Duodenal mucosa (tissue), 2 donors: ENCODE data around the gene SLX4.

Experiments used
- H3K27ac ChIP-seq: one replicate; pipeline ENCODE4 v1.7.0; 2013; ENCODE audit warnings: low read depth, low read length
- H3K27me3 ChIP-seq, 2 donors: one replicate each; pipeline ENCODE4 v1.7.0; 2013; ENCODE audit warnings: low read length in 2 of 2, control low read depth in 1 of 2; ENCODE audit not compliant: insufficient read depth in 2 of 2, control insufficient read depth in 1 of 2
- H3K36me3 ChIP-seq, 2 donors: one replicate each; pipeline ENCODE4 v1.7.0; 2013; ENCODE audit warnings: low read length in 2 of 2, control low read depth in 1 of 2; ENCODE audit not compliant: insufficient read depth in 2 of 2, control insufficient read depth in 1 of 2
- H3K4me1 ChIP-seq, 2 donors: one replicate each; pipeline ENCODE4 v1.7.0; 2013; ENCODE audit warnings: low read length in 2 of 2, control low read depth in 1 of 2; ENCODE audit not compliant: insufficient read depth in 2 of 2, control insufficient read depth in 1 of 2
- H3K4me3 ChIP-seq, 2 donors: one replicate each; pipeline ENCODE4 v1.7.0; 2013; ENCODE audit warnings: low read length in 2 of 2, low read depth in 1 of 2
- H3K9ac ChIP-seq, 2 donors: one replicate each; pipeline ENCODE4 v1.7.0; 2013; ENCODE audit warnings: low read length in 2 of 2, low read depth in 1 of 2
- H3K9me3 ChIP-seq, 2 donors: one replicate each; pipeline ENCODE4 v1.7.0; 2013; ENCODE audit warnings: low read length in 2 of 2, control low read depth in 1 of 2; ENCODE audit not compliant: control insufficient read depth in 1 of 2

Gene SLX4

GRCh38 chr16:3591436-3591803 is 20.0 kb downstream of the SLX4 start:
- no peaks in the 10 kb centered on the region for H3K27me3 ChIP-seq
- H3K27ac ChIP-seq: no peak overlapping the region
- no peak overlapping the region for H3K4me3 ChIP-seq
- no peaks in the 10 kb centered on the region for H3K4me1 ChIP-seq
- no peak overlapping the region for H3K9ac ChIP-seq
- peaks cover 12 to 29% of the 10 kb centered on the region in 2 donors for H3K36me3 ChIP-seq
- no peaks in the 10 kb centered on the region for H3K9me3 ChIP-seq

GRCh38 chr16:3590736-3591435 is 20.5 kb downstream of the SLX4 start:
- peaks cover 12 to 27% of the 10 kb centered on the region in 2 donors for H3K36me3 ChIP-seq
- no peaks in the 10 kb centered on the region for H3K27me3 ChIP-seq
- H3K4me3 ChIP-seq: no peak overlapping the region
- no peaks in the 10 kb centered on the region for H3K9me3 ChIP-seq
- no peak overlapping the region for H3K9ac ChIP-seq
- no peaks in the 10 kb centered on the region for H3K4me1 ChIP-seq
- no peak overlapping the region for H3K27ac ChIP-seq

GRCh38 chr16:3589991-3590701 is 21.3 kb downstream of the SLX4 start:
- no peaks in the 10 kb centered on the region for H3K4me1 ChIP-seq
- H3K9ac ChIP-seq: no peak overlapping the region
- H3K9me3 ChIP-seq: no peaks in the 10 kb centered on the region
- no peak overlapping the region for H3K4me3 ChIP-seq
- H3K36me3 ChIP-seq: peaks cover 12 to 21% of the 10 kb centered on the region in 2 donors
- no peak overlapping the region for H3K27ac ChIP-seq
- H3K27me3 ChIP-seq: no peaks in the 10 kb centered on the region

GRCh38 chr16:3589441-3589921 is 21.9 kb downstream of the SLX4 start:
- no peaks in the 10 kb centered on the region for H3K27me3 ChIP-seq
- H3K4me1 ChIP-seq: no peaks in the 10 kb centered on the region
- no peak overlapping the region for H3K9ac ChIP-seq
- H3K27ac ChIP-seq: no peak overlapping the region
- H3K36me3 ChIP-seq: peaks cover 11 to 16% of the 10 kb centered on the region in 2 donors
- H3K9me3 ChIP-seq: no peaks in the 10 kb centered on the region
- H3K4me3 ChIP-seq: no peak overlapping the region

- peaks cover 6 to 19% of the 10 kb centered on the region in 2 donors for H3K36me3 ChIP-seq
- no peaks in the 10 kb centered on the region for H3K4me1 ChIP-seq
- H3K4me3 ChIP-seq: no peak overlapping the region
- no peak overlapping the region for H3K9ac ChIP-seq
- no peak overlapping the region for H3K27ac ChIP-seq
- no peaks in the 10 kb centered on the region for H3K9me3 ChIP-seq
- H3K27me3 ChIP-seq: no peaks in the 10 kb centered on the region
Measured at GRCh38 chr16:3589001-3589400, 22.4 kb downstream of the SLX4 start.

GRCh38 chr16:3587547-3588110 is 23.8 kb downstream of the SLX4 start:
- Histone ChIP-seq H3K36me3 (peaks cover 6 to 19% of the 10 kb centered on the region in 2 donors), H3K9ac (no peak overlapping the region), H3K27me3 (no peaks in the 10 kb centered on the region), H3K4me1 (no peaks in the 10 kb centered on the region), H3K4me3 (no peak overlapping the region), H3K9me3 (no peaks in the 10 kb centered on the region), H3K27ac (no peak overlapping the region)

- Histone ChIP-seq H3K36me3 (peaks cover 6 to 13% of the 10 kb centered on the region in 2 donors), H3K4me1 (no peaks in the 10 kb centered on the region), H3K9ac (no peak overlapping the region), H3K9me3 (no peaks in the 10 kb centered on the region), H3K4me3 (no peak overlapping the region), H3K27ac (no peak overlapping the region), H3K27me3 (no peaks in the 10 kb centered on the region)
Measured at GRCh38 chr16:3584412-3584811, 27.0 kb downstream of the SLX4 start.

- H3K4me3 ChIP-seq: no peak overlapping the region
- no peaks in the 10 kb centered on the region for H3K27me3 ChIP-seq
Measured at GRCh38 chr16:3583303-3584038, 27.9 kb downstream of the SLX4 start.

GRCh38 chr16:3582276-3583165 is 28.9 kb downstream of the SLX4 start:
- no peak overlapping the region for H3K27ac ChIP-seq
- H3K4me3 ChIP-seq: no peak overlapping the region
- no peaks in the 10 kb centered on the region for H3K9me3 ChIP-seq
- no peaks in the 10 kb centered on the region for H3K27me3 ChIP-seq
- peaks cover 3 to 10% of the 10 kb centered on the region in 2 donors for H3K4me1 ChIP-seq
- no peak overlapping the region for H3K9ac ChIP-seq
- peaks cover 0 to 6% of the 10 kb centered on the region in 2 donors for H3K36me3 ChIP-seq

More at GRCh38 chr16:3583303-3584038, 27.9 kb downstream of the SLX4 start:
- H3K36me3 ChIP-seq: peaks cover 3 to 10% of the 10 kb centered on the region in 2 donors
- H3K9me3 ChIP-seq: no peaks in the 10 kb centered on the region
- H3K4me1 ChIP-seq: peaks cover 0 to 4% of the 10 kb centered on the region in 2 donors
- no peak overlapping the region for H3K9ac ChIP-seq
- H3K27ac ChIP-seq: no peak overlapping the region
